ENCODE results near the gene USP40.

USP40 gene

GRCh38 chr2:233531955-233532354 is 34.6 kb downstream of the USP40 start:
- no peak for TF ChIP-seq ZNF274 (IDR thresholded peaks at IDR 0.05; ENCODE audit: low read depth, low read length)
- H3K4me3 ChIP-seq (ENCODE audit: low read length): no peak overlapping the region

DNA sequence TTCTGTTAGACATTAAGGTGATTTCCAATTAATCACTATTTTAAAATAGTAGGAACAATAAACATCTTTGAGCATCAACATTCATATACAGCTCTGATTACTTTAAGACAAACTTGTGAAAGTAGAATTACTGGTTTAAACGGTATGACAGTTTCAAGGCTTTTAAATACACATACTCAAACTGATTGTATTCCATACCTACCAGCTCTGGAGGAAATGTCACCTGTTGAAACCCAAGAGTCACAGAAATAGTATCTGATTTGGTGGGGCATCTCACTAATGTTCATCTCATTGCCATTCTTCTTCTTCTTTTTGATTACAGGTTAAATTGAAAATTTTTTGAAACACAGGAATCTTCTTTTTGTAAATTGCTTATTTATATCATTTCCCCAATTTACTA is 36.2 kb downstream of the USP40 start:
- no peak for TF ChIP-seq ZNF274 (IDR thresholded peaks at IDR 0.05; ENCODE audit: low read depth, low read length)
- no peak overlapping the region for H3K4me3 ChIP-seq (ENCODE audit: low read length)

GRCh38 chr2:233528182-233528581 is 38.4 kb downstream of the USP40 start:
- TF ChIP-seq ZNF274 (IDR thresholded peaks at IDR 0.05; ENCODE audit: low read depth, low read length): no peak
- H3K4me3 ChIP-seq (ENCODE audit: low read length): no peak overlapping the region

DNA sequence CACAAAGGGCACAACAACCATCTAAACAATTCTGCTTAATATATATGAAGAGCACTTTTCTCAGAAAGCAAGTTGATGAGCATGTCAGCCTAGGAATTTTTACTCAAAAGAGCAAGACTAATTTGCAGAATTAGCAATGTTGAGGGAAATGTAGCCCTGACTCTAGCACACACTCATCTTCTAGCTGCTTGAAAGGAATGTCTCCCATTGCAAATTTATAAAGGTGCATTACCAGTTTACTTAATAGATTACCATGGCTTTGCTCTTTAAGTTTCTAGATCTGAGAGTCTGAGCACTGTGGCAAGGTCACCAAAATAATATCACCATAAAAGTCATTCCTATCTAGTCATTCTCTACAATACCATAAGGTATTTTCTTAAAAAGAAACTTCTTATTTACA is 40.8 kb downstream of the USP40 start:
- no peak for TF ChIP-seq ZNF274 (IDR thresholded peaks at IDR 0.05; ENCODE audit: low read depth, low read length)

GRCh38 chr2:233519787-233520611 is 46.6 kb downstream of the USP40 start:
- TF ChIP-seq ZNF274 (IDR thresholded peaks at IDR 0.05; ENCODE audit: low read depth, low read length): no peak
- H3K4me3 ChIP-seq (ENCODE audit: low read length): no peak overlapping the region

More for the DNA sequence above, 40.8 kb downstream of the USP40 start:
- no peak overlapping the region for H3K4me3 ChIP-seq (ENCODE audit: low read length)

DNA sequence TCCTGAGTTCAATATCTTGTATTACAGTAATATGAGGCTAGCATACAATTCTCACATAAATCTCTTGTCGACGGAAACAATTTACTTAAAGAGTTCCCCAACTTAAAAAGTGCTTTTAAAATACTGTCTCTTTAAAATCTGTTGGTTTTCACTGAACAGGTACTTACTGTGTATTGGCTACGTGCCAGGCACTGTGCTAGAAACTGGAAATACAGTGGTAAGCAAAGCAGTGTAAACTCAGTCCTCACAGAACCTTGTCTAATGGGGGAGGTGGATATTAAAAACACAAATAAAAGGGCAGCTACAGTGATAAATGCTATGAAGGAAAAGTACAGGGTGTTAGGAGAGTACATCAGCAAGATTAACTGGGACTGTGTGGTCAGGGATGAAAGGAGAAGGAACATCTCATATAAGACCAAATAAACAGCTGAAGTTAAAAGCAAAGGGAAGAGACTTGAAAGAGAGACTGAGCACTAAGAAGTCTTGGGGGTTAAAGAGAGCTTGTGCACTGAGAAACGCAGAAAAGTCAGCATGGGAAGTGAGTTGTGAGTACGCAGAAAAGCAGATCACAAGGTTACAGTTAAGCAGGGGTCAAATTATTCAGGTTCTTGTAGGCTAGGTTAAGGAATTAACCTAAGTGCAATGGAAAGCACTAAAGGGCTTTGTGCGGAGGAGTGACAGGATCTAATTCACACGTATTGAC is 52.5 kb downstream of the USP40 start:
- TF ChIP-seq ZNF274 (IDR thresholded peaks at IDR 0.05; ENCODE audit: low read depth, low read length): no peak
- H3K4me3 ChIP-seq (ENCODE audit: low read length): no peak overlapping the region

- H3K4me3 ChIP-seq (ENCODE audit: low read length): no peak overlapping the region
- TF ChIP-seq ZNF274 (IDR thresholded peaks at IDR 0.05; ENCODE audit: low read depth, low read length): no peak
Observed at GRCh38 chr2:233503947-233504637, 62.5 kb downstream of the USP40 start.

DNA sequence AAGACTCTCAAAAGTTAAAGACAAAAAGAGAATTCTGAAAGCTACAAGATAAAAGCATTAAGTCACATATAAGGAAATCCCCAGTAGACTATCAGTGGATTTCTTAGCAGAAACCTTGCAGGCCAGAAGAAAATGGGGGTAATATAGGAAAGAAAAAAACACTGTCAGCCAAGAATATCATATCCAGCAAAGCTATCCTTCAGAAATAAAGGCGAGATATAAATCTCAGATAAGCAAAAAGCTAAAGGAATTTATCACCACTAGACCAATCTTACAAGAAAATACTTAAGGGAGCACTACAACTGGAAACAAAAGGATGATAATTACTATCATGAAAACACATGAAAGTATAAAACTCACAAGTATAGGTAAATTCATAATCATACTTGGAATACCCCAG is 63.1 kb downstream of the USP40 start:
- TF ChIP-seq ZNF274 (IDR thresholded peaks at IDR 0.05; ENCODE audit: low read depth, low read length): no peak
- H3K4me3 ChIP-seq (ENCODE audit: low read length): no peak overlapping the region

GRCh38 chr2:233501198-233502076 is 65.1 kb downstream of the USP40 start:
- H3K4me3 ChIP-seq (ENCODE audit: low read length): no peak overlapping the region
- TF ChIP-seq ZNF274 (IDR thresholded peaks at IDR 0.05; ENCODE audit: low read depth, low read length): no peak

DNA sequence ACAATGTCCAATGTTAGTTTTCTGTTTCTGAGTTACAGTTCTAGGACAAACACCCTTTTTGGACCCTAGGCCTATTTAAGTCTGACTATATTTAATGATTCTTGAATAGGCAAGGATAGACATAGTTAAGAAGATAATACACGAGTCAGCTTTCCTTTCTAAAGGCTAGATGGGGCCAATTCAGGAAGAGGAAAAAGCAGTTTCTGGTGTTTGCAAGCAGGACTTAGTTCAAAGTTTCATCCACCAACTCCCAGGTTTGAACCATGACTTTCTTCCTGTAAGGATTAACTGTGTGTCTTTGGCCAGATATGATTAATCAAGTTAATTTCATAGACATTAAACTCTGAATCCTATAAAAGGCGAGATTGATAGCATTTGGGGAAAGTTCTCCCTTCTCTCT is 66.7 kb downstream of the USP40 start:
- no peak for TF ChIP-seq ZNF274 (IDR thresholded peaks at IDR 0.05; ENCODE audit: low read depth, low read length)
- no peak overlapping the region for H3K4me3 ChIP-seq (ENCODE audit: low read length)

DNA sequence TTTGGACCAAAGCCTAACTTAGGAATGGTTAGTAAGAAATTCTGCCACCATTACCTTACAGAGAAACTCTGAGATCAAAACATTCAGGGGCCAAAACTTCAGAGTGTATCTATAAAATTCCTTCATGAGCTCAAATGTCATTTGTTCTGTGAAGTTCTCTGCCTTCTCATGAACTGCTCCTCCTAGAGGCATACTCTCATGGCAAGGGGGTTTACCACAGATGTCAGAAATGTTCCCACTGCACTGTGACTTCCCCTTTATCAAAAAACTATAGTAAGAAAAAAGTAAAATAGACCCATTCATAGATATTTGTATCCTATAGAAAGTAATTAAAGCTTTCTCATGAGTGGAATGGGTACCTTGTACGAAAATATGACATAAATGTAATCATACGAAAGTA is 68.5 kb downstream of the USP40 start:
- no peak overlapping the region for H3K4me3 ChIP-seq (ENCODE audit: low read length)
- TF ChIP-seq ZNF274 (IDR thresholded peaks at IDR 0.05; ENCODE audit: low read depth, low read length): no peak

GRCh38 chr2:233497692-233498091 is 68.9 kb downstream of the USP40 start:
- TF ChIP-seq ZNF274 (IDR thresholded peaks at IDR 0.05; ENCODE audit: low read depth, low read length): no peak
- H3K4me3 ChIP-seq (ENCODE audit: low read length): no peak overlapping the region

GRCh38 chr2:233495503-233496496 is 70.8 kb downstream of the USP40 start:
- no peak overlapping the region for H3K4me3 ChIP-seq (ENCODE audit: low read length)
- no peak for TF ChIP-seq ZNF274 (IDR thresholded peaks at IDR 0.05; ENCODE audit: low read depth, low read length)
